Vagina (tissue), 2 donors: Measurements from ENCODE around the gene GLIPR1L2.

Experiments used
- CTCF ChIP-seq, 3 experiments: fragments of 450-650 bp in 2 of 3; fragments of 200-600 bp in 1 of 3; sonication (generic) in 1 of 3; IDR thresholded peaks; one replicate each; pipeline ENCODE4 v1.5.1; 2017 to 2019; ENCODE audit warnings: antibody characterized with exemption in 3 of 3, mild to moderate bottlenecking in 2 of 3, moderate library complexity in 2 of 3
- POLR2AphosphoS5 ChIP-seq, 2 donors: sonication (generic); formaldehyde crosslinking; IDR thresholded peaks; one replicate each; pipeline ENCODE4 v1.9.0; 2017; ENCODE audit warnings: antibody characterized with exemption in 2 of 2, mild to moderate bottlenecking in 2 of 2, low read depth in 1 of 2; ENCODE audit not compliant: insufficient read depth in 1 of 2

GRCh38 chr12:75341873-75342272 is 49.0 kb upstream of the GLIPR1L2 start:
- TF ChIP-seq CTCF (IDR thresholded peaks at IDR 0.05) (no peak), POLR2AphosphoS5 (IDR thresholded peaks at IDR 0.05; ENCODE audit: insufficient read depth in 1 of 2, low read depth in 1 of 2) (no peak)
